HepG2 (cell line): ENCODE measurements around the gene ANKHD1. TPM values are rescaled to one million over a fixed set of nuclear protein-coding genes. Genes with fewer than 3 reads are reported as not detected.

Experiments
- ASH2L ChIP-seq: fragments of 300-600, 200-600 bp; sonication (generic); IDR thresholded peaks from 2 replicates; pipeline ENCODE4 v1.7.0; 2017; ENCODE audit warnings: low read depth, mild to moderate bottlenecking, moderate library complexity, mixed read lengths, low read length; ENCODE audit not compliant: insufficient read length
- ATRX ChIP-seq: sonication (generic); formaldehyde crosslinking; IDR thresholded peaks from 2 replicates; pipeline ENCODE4 v1.4.0; 2020; ENCODE audit warnings: missing genetic modification reagents, borderline replicate concordance
- ETV6 ChIP-seq: sonication (generic); formaldehyde crosslinking; conservative IDR thresholded peaks from 2 replicates; pipeline ENCODE4 v1.4.0; 2020; ENCODE audit warnings: missing genetic modification reagents
- GPN1 ChIP-seq: sonication (generic); formaldehyde crosslinking; IDR thresholded peaks from 2 replicates; pipeline ENCODE4 v1.5.1; 2020; ENCODE audit warnings: missing genetic modification reagents, borderline replicate concordance
- ISX ChIP-seq: sonication (generic); formaldehyde crosslinking; conservative IDR thresholded peaks from 2 replicates; pipeline ENCODE4 v1.5.0; 2020; ENCODE audit warnings: missing genetic modification reagents
- KAT7 ChIP-seq: IDR thresholded peaks from 2 replicates; pipeline ENCODE4 v1.6.1; 2018; ENCODE audit warnings: borderline replicate concordance, missing compliant biosample characterization
- KLF9 ChIP-seq: IDR thresholded peaks from 2 replicates; pipeline ENCODE4 v1.6.1; 2016; ENCODE audit warnings: low read depth
- NR1H2 ChIP-seq: sonication (generic); formaldehyde crosslinking; IDR thresholded peaks from 2 replicates; pipeline ENCODE4 v1.8.1; 2022; ENCODE audit warnings: low read depth, missing genetic modification reagents, borderline replicate concordance
- PAWR ChIP-seq: sonication (generic); formaldehyde crosslinking; IDR thresholded peaks from 2 replicates; pipeline ENCODE4 v1.4.0; 2020; ENCODE audit warnings: missing genetic modification reagents, mild to moderate bottlenecking, borderline replicate concordance
- SRSF1 ChIP-seq: fragments of 200-400 bp; formaldehyde crosslinking; optimal IDR thresholded peaks from 2 replicates; pipeline ENCODE3; 2017; ENCODE audit warnings: mild to moderate bottlenecking, low read depth, low read length, moderate library complexity
- TMF1 ChIP-seq: sonication (generic); formaldehyde crosslinking; IDR thresholded peaks from 2 replicates; pipeline ENCODE4 v1.8.1; 2022; ENCODE audit warnings: low read depth, missing genetic modification reagents
- ZFP62 ChIP-seq: sonication (generic); formaldehyde crosslinking; IDR thresholded peaks from 2 replicates; pipeline ENCODE4 v1.4.0; 2020; ENCODE audit warnings: missing genetic modification reagents
- ZFYVE20 ChIP-seq: sonication (generic); formaldehyde crosslinking; IDR thresholded peaks from 2 replicates; pipeline ENCODE4 v1.8.0; 2023; ENCODE audit warnings: low read depth, mild to moderate bottlenecking, moderate library complexity, missing genetic modification reagents, borderline replicate concordance
- ZNF10 ChIP-seq: sonication (generic); formaldehyde crosslinking; IDR thresholded peaks from 2 replicates; pipeline ENCODE4 v1.4.0; 2020; ENCODE audit warnings: mild to moderate bottlenecking, low read depth, missing genetic modification reagents, borderline replicate concordance
- ZNF501 ChIP-seq: sonication (generic); formaldehyde crosslinking; IDR thresholded peaks from 2 replicates; pipeline ENCODE4 v1.5.1; 2020; ENCODE audit warnings: mild to moderate bottlenecking, moderate library complexity, missing genetic modification reagents
- ZSCAN12 ChIP-seq: sonication (generic); formaldehyde crosslinking; IDR thresholded peaks from 2 replicates; pipeline ENCODE4 v1.9.0; 2021; ENCODE audit warnings: mild to moderate bottlenecking, missing genetic modification reagents
- polyA plus RNA-seq, 8 experiments: library from polyadenylated mRNA; depleted of rRNA in 3 of 8; stranded (reverse) in 7 of 8; unstranded in 1 of 8; fragments of >200 nt; fragmentation: Illumina TruSeq in 4 of 8; extraction: Trizol in 4 of 8; gene quantifications; 2 replicates each; pipeline versions ENCODE4 v1.2.1 to v1.2.3, GENCODE V29; 2011 to 2016; ENCODE audit warnings: low read depth in 4 of 8, missing spikeins in 1 of 8, mixed read lengths in 1 of 8; ENCODE audit not compliant: insufficient read depth in 1 of 8
- total RNA-seq, 5 experiments: library from RNA; depleted of rRNA; stranded (reverse); fragments of >200 nt; fragmentation: Illumina TruSeq; extraction: Trizol; gene quantifications; 2 replicates each; pipeline ENCODE4 v1.2.3, GENCODE V29; 2016; ENCODE audit warnings: low read depth in 1 of 5
- TF ChIP-seq, protein P1 (sequence below): IDR thresholded peaks from 2 replicates; pipeline ENCODE4 v1.6.1; 2016; ENCODE audit warnings: missing compliant biosample characterization, missing genetic modification reagents, borderline replicate concordance
- TF ChIP-seq, protein P2 (sequence below): sonication (generic); formaldehyde crosslinking; IDR thresholded peaks from 2 replicates; pipeline ENCODE4 v1.8.0; 2023; ENCODE audit warnings: mild to moderate bottlenecking, missing genetic modification reagents
- TF ChIP-seq, protein P3 (sequence below): sonication (generic); formaldehyde crosslinking; IDR thresholded peaks from 2 replicates; pipeline ENCODE4 v1.4.0; 2020; ENCODE audit warnings: low read depth, missing genetic modification reagents
- TF ChIP-seq, protein P4 (sequence below): IDR thresholded peaks from 2 replicates; pipeline ENCODE4 v1.6.1; 2016; ENCODE audit warnings: missing biosample characterization, missing genetic modification reagents, low read depth

Gene ANKHD1
- total and polyA plus RNA-seq, 2 of the 13 experiments (the other 11 are each of a cell fraction or from before 2014, with no cell fraction given), result 69.9 to 82.0 TPM

DNA sequence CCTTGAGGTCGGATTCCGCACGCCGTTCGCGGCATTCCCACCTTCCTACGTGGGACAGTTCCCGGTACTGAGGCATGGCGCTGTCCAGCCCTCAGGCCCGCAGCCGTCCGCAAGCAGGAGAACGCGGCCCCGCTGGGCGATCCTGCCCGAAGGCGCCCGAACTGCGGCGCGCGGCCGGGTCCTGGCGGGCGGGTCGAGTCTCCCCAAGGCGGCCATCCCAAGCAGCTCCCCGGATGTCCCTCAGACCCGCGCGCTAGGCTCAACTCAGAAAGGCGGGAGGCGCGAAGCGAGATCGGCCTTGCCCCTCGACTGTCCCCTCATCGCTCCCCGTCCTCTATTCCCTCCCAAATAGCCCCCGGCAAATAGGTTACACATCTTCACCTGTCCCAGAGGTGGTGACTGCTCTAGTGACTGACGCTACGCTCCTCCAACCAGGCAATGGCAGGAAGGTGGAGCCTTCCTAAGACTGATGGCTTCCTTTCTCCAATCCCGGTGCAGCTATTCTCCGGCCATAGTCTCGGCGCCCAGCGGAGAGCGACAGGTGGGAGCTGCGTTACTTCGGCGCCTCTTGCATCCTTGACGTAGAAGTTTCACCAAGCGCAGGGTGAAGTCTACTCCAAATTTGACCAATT, 787 bp upstream of the ANKHD1 start (continued):
- TF ChIP-seq, protein P1, sequence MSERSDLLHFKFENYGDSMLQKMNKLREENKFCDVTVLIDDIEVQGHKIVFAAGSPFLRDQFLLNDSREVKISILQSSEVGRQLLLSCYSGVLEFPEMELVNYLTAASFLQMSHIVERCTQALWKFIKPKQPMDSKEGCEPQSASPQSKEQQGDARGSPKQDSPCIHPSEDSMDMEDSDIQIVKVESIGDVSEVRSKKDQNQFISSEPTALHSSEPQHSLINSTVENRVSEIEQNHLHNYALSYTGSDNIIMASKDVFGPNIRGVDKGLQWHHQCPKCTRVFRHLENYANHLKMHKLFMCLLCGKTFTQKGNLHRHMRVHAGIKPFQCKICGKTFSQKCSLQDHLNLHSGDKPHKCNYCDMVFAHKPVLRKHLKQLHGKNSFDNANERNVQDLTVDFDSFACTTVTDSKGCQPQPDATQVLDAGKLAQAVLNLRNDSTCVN, result peak; percentile 61
- TF ChIP-seq ZNF501 (CRISPR knock-in tag), result peak; percentile 79; the same call in 1 of the 2 replicates
- TF ChIP-seq TMF1, result no peak
- TF ChIP-seq ATRX (CRISPR knock-in tag), result no peak
- peak; percentile 91 for TF ChIP-seq ZSCAN12 (CRISPR knock-in tag)
- no peak for TF ChIP-seq NR1H2 (CRISPR knock-in tag)
- TF ChIP-seq ISX, result no peak
- TF ChIP-seq ZNF10, result no peak
- TF ChIP-seq, protein P2, sequence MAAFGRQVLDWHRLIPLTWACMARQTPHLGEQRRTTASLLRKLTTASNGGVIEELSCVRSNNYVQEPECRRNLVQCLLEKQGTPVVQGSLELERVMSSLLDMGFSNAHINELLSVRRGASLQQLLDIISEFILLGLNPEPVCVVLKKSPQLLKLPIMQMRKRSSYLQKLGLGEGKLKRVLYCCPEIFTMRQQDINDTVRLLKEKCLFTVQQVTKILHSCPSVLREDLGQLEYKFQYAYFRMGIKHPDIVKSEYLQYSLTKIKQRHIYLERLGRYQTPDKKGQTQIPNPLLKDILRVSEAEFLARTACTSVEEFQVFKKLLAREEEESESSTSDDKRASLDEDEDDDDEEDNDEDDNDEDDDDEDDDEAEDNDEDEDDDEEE (CRISPR knock-in tag), result peak; percentile 57; the same call in 1 of the 2 replicates
- TF ChIP-seq, protein P3, sequence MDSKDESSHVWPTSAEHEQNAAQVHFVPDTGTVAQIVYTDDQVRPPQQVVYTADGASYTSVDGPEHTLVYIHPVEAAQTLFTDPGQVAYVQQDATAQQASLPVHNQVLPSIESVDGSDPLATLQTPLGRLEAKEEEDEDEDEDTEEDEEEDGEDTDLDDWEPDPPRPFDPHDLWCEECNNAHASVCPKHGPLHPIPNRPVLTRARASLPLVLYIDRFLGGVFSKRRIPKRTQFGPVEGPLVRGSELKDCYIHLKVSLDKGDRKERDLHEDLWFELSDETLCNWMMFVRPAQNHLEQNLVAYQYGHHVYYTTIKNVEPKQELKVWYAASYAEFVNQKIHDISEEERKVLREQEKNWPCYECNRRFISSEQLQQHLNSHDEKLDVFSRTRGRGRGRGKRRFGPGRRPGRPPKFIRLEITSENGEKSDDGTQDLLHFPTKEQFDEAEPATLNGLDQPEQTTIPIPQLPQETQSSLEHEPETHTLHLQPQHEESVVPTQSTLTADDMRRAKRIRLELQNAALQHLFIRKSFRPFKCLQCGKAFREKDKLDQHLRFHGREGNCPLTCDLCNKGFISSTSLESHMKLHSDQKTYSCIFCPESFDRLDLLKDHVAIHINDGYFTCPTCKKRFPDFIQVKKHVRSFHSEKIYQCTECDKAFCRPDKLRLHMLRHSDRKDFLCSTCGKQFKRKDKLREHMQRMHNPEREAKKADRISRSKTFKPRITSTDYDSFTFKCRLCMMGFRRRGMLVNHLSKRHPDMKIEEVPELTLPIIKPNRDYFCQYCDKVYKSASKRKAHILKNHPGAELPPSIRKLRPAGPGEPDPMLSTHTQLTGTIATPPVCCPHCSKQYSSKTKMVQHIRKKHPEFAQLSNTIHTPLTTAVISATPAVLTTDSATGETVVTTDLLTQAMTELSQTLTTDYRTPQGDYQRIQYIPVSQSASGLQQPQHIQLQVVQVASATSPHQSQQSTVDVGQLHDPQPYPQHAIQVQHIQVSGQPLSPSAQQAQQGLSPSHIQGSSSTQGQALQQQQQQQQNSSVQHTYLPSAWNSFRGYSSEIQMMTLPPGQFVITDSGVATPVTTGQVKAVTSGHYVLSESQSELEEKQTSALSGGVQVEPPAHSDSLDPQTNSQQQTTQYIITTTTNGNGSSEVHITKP, result peak; percentile 16; the same call in 1 of the 2 replicates
- peak; percentile 47 for TF ChIP-seq SRSF1
- TF ChIP-seq KAT7, result 0 out of 2 replicates have a peak, but pooled peaks have one; percentile 72
- TF ChIP-seq KLF9 (CRISPR knock-in tag), result 0 out of 2 replicates have a peak, but pooled peaks have one; percentile 56
- no peak for TF ChIP-seq PAWR
- TF ChIP-seq, protein P4, sequence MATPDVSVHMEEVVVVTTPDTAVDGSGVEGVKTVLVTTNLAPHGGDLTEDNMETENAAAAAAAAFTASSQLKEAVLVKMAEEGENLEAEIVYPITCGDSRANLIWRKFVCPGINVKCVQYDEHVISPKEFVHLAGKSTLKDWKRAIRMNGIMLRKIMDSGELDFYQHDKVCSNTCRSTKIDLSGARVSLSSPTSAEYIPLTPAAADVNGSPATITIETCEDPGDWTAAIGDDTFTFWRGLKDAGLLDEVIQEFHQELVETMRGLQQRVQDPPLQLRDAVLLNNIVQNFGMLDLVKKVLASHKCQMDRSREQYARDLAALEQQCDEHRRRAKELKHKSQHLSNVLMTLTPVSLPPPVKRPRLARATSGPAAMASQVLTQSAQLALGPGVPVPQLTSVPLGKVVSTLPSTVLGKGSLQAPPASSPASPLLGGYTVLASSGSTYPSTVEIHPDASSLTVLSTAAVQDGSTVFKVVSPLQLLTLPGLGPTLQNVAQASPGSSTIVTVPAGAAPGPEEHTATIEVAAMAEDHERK (CRISPR knock-in tag), result no peak
- TF ChIP-seq ASH2L, result peak; percentile 68
- no peak for TF ChIP-seq ZFP62
- peak; percentile 97; the same call in 1 of the 2 replicates for TF ChIP-seq GPN1
- peak; percentile 93; the same call in 1 of the 2 replicates for TF ChIP-seq ZFYVE20 (CRISPR knock-in tag)
- peak; percentile 95 for TF ChIP-seq ETV6 (CRISPR knock-in tag)
